Spinal cord (tissue), 10 donors: ENCODE results near the gene ALKBH6. TPM values are rescaled to one million over a fixed set of nuclear protein-coding genes. Genes with fewer than 3 reads are reported as not detected.

Source experiments
- DNase-seq, 6 donors: peaks; one replicate each; pipeline versions ENCODE4 v3.0.0 to v3.0.0-alpha.2; 2013 to 2015; ENCODE audit warnings: low spot score in 6 of 6, low read depth in 4 of 6
- H3K27ac ChIP-seq: one replicate; pipeline ENCODE4 v1.5.1; 2013; ENCODE audit warnings: low read depth, low read length, control low read depth
- H3K27me3 ChIP-seq: one replicate; pipeline ENCODE4 v1.6.1; 2013; ENCODE audit warnings: low read length; ENCODE audit not compliant: control insufficient read depth, insufficient read depth
- H3K36me3 ChIP-seq: one replicate; pipeline ENCODE4 v1.6.1; 2013; ENCODE audit warnings: low read length; ENCODE audit not compliant: control insufficient read depth, insufficient read depth
- H3K4me1 ChIP-seq: one replicate; pipeline ENCODE4 v1.6.1; 2013; ENCODE audit warnings: low read length; ENCODE audit not compliant: control insufficient read depth, insufficient read depth
- H3K4me3 ChIP-seq: one replicate; pipeline ENCODE4 v1.5.1; 2013; ENCODE audit warnings: low read depth, low read length, control low read depth
- H3K9me3 ChIP-seq: one replicate; pipeline ENCODE4 v1.6.1; 2013; ENCODE audit warnings: low read length; ENCODE audit not compliant: control insufficient read depth, insufficient read depth
- WGBS: methylation state at CpG from one replicate; pipeline ENCODE4 v1.1.5; 2013; ENCODE audit warnings: missing lambda C conversion rate; ENCODE audit not compliant: insufficient coverage; 5-methylcytosine and 5-hydroxymethylcytosine counted together
- polyA plus RNA-seq, 2 donors: library from polyadenylated mRNA; unstranded; fragments of 120-200 nt; gene quantifications; one replicate each; pipeline ENCODE4 v1.2.1, GENCODE V29; 2013; ENCODE audit not compliant: insufficient read length in 2 of 2
- total RNA-seq, 2 donors: library from RNA; depleted of rRNA in 1 of 2; stranded (reverse); fragments of 120-200 nt in 1 of 2; fragments of >200 nt in 1 of 2; gene quantifications; one replicate each; pipeline versions ENCODE4 v1.2.3 to v1.2.4, GENCODE V29; 2013 to 2014
- donor health status: healthy.

Gene ALKBH6
- total and polyA plus RNA-seq, 4 donors: 12.6 to 29.2 (median 18.4) TPM

DNA sequence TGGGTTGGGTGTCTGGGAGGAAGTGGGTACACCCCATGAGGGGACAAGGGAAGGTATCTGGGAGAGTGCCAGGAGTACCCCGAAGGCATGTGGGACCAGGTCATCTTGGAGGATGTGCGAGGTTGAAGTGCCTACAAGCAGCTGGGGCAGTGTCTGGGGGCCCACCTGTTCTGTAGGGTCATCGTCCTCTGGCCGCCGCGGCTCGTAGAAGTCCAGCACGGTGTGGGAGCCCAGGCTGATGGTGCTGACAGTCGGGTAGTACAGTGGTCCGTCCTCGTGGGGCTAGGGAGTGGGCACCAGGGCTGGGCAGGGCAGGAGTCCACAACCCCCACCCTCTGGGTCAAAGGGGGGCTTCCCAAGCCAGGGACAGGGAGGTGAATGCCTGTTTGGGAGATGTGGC lies 3.6 kb downstream of the ALKBH6 start:
- WGBS: 96% methylated on average over 8 of the region's 11 CpGs
- Histone ChIP-seq H3K27ac (no peak overlapping the region), H3K27me3 (no peaks in the 10 kb centered on the region), H3K36me3 (peaks cover 16% of the 10 kb centered on the region), H3K4me3 (no peak overlapping the region), H3K4me1 (peaks cover 34% of the 10 kb centered on the region), H3K9me3 (no peaks in the 10 kb centered on the region)
- DNase-seq: no peak

DNA sequence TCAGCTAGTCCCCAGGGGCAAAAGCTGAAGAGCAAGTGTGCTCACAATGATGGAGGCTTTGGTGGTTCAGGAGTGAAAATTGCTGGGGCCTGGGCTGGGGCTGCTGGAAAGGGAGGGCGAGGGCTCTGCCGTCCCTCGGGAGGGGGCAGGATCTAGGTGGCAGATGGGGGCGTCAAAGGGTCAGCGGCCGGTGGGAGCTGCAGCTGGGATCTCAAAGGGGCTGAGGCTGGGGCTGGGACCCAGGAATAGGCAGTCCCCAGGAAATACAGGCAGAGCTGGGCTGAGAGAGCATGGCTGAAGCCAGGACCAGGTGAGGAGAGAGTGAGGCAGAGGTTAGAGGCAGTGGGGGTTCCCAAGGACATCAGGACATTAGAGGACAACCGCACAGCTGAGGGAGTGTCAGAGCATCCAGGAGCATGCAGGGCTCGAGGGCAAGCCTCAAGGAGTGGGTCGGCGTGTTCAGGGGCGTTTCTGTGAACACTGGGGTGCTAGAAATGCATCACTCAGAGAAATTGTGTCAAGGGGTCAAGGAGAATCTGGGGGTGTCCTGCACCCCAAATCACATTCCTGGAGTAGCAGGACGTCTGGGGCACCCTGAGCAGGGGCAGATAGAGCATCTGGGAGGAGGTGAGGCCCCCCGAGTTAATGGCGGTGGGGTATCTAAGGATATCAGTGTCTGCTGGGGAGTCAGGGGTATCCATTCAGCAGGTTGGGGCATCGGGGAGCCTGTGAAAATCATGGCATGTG lies 4.2 kb downstream of the ALKBH6 start:
- Histone ChIP-seq H3K27me3 (no peaks in the 10 kb centered on the region), H3K4me1 (peaks cover 34% of the 10 kb centered on the region), H3K36me3 (peaks cover 17% of the 10 kb centered on the region), H3K27ac (no peak overlapping the region), H3K9me3 (no peaks in the 10 kb centered on the region), H3K4me3 (peak overlapping the region; percentile 32)
- 58% methylated on average over 14 of the region's 15 CpGs for WGBS
- DNase-seq: peak in 1 of 6 donors; percentile 6

GRCh38 chr19:36009220-36009619 lies 4.8 kb downstream of the ALKBH6 start:
- 1% methylated on average over 50 of the region's 50 CpGs for WGBS
- Histone ChIP-seq H3K4me3 (peak overlapping the region; percentile 32), H3K9me3 (no peaks in the 10 kb centered on the region), H3K4me1 (peaks cover 29% of the 10 kb centered on the region), H3K36me3 (peaks cover 20% of the 10 kb centered on the region), H3K27me3 (no peaks in the 10 kb centered on the region), H3K27ac (no peak overlapping the region)
- DNase-seq: peak in 2 of 6 donors; percentile 72 to 82

DNA sequence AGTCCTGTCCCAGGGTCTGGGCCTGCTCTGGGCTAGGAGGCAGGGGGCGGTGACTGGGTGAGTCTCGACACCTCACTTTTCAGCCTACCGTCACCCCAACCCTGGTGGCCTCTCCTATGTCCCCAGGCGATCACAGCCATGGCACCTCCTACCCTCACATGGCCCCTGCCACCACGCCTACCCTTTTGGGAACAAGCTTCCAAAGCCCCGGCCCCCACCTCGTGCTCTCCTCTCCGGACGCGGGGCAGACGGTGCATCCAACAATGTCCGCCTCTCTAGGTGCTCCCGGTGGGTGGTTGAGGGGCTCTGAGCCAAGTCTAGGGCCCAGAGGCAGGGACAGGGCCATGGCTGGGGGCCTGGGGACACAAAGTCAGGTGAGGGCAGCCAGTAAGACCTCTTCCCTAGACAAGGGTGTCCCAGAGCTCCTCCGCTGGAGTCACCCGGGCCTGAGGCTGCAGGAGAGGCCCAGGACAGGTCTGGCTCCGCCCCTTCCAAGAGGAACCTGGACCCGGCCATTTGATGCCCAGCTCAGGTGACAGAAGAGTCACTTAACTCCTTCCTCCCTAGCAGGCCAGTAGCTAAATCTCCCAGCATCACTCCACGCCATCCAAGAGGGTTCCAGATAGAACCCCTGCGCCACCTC lies 5.6 kb downstream of the ALKBH6 start, which contains the start of gene SYNE4:
Gene SYNE4 (minus strand): TSS at position 478 of the 643 bp plus-strand sequence. CDS start 132 bp downstream, at position 346.
- WGBS: 37% methylated on average over 14 of the region's 19 CpGs
- Histone ChIP-seq H3K27me3 (no peaks in the 10 kb centered on the region), H3K27ac (no peak within 1 kb of the TSS), H3K4me1 (peaks cover 25% of the 10 kb centered on the region), H3K4me3 (peak within 1 kb of the TSS; percentile 32), H3K36me3 (peaks cover 21% of the 10 kb centered on the region), H3K9me3 (no peaks in the 10 kb centered on the region)
- peak in 2 of 6 donors; percentile 27 to 65 for DNase-seq

DNA sequence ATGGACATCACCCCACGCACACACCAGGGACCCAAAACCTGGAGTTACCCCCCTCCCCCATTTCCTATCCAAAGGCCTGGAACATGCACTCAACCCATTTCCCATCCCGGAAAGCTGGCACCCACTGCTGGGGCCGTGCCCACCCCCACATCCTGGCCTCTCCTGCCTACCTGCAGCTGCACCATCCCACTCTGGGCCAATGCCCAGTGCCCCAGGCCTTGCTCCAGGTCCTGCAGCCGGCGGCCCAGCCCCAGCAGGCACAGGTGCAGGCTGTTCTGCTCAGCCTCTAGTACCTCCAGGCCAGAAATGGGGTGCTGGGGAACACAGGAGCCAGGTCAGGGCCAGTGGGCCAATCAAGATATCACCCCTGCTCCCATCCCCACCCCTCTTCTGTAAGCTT lies 7.1 kb downstream of the ALKBH6 start:
- no peak overlapping the region for H3K27ac ChIP-seq
- peaks cover 25% of the 10 kb centered on the region for H3K36me3 ChIP-seq
- 90% methylated on average over 5 of the region's 5 CpGs for WGBS
- H3K4me1 ChIP-seq: peaks cover 20% of the 10 kb centered on the region
- H3K9me3 ChIP-seq: no peaks in the 10 kb centered on the region
- DNase-seq: no peak
- H3K27me3 ChIP-seq: no peaks in the 10 kb centered on the region
- no peak overlapping the region for H3K4me3 ChIP-seq

DNA sequence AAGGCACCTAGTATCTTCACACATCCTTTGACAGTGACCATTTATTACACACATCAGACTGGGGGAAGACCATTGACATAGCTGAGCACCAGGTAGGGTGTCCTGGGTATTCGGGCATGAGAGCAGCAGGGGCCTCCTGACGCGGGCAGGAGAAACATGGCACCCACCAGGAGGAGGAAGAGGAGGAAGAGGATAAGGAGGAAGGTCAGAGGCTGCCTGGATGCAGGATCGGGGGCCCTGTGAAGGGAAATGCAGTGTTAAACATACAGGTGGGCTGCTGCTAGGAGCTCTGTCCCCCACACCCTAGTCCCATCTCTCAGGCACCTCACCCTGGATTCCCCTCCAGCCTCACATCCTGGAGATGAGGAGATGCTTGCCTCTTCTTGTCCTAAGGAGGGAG lies 10.7 kb downstream of the ALKBH6 start:
- Histone ChIP-seq H3K36me3 (peaks cover 44% of the 10 kb centered on the region), H3K4me3 (no peak overlapping the region), H3K9me3 (no peaks in the 10 kb centered on the region), H3K27ac (no peak overlapping the region), H3K27me3 (no peaks in the 10 kb centered on the region), H3K4me1 (peaks cover 12% of the 10 kb centered on the region)
- WGBS: 93% methylated on average over 3 of the region's 4 CpGs
- no peak for DNase-seq

DNA sequence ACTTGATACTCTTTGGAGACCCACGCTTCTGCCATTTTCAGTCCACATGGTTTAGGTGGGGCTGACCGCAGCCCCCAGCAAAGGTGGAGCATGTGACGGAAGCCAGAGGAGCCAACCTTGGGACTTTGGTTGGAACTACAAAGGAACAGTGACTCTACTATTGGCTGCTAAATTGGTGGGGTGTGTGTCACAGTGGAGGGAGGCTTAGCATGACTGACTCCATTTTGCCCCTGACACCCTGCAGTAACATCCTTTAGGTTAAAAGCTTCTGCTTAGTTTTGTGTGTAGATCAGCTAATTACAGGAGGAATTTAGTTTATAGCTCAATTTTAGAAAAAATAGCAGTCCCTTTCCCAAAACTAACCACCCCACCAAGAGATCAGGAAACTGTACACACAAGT lies 12.4 kb downstream of the ALKBH6 start:
- no peaks in the 10 kb centered on the region for H3K9me3 ChIP-seq
- 90% methylated on average over 2 of the region's 3 CpGs for WGBS
- H3K27me3 ChIP-seq: no peaks in the 10 kb centered on the region
- H3K4me3 ChIP-seq: no peak overlapping the region
- no peak for DNase-seq
- peaks cover 50% of the 10 kb centered on the region for H3K36me3 ChIP-seq
- no peak overlapping the region for H3K27ac ChIP-seq
- H3K4me1 ChIP-seq: peaks cover 10% of the 10 kb centered on the region

DNA sequence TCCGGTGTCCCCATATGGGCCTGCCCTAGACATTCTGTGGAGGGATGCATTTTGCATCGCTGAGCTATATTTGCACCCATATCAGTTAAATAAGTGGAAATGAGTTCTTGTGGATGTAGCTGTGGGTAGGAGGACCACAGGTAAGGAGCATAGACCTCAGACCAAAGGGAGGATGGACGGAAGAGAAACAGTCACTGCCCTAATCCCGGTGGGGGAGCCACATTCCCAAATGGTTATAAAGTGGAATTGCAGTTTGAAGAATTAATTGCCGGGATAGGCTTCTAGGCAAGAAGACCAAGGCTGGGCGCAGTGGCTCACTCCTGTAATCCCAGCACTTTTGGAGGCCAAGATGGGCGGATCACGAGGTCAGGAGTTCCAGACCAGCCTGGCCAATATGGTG lies 17.2 kb downstream of the ALKBH6 start:
- no peak for DNase-seq
- Histone ChIP-seq H3K36me3 (peaks cover 36% of the 10 kb centered on the region), H3K4me3 (no peak overlapping the region), H3K27ac (no peak overlapping the region), H3K27me3 (no peaks in the 10 kb centered on the region), H3K9me3 (no peaks in the 10 kb centered on the region), H3K4me1 (peaks cover 32% of the 10 kb centered on the region)
- 94% methylated on average over 5 of the region's 8 CpGs for WGBS

GRCh38 chr19:35995048-35995993 lies 18.7 kb downstream of the ALKBH6 start, which contains the start of gene SDHAF1:
Gene SDHAF1 (plus strand): TSS chr19:35995188. CDS start chr19:35995275, 87 bp downstream.
- Histone ChIP-seq H3K27me3 (no peaks in the 10 kb centered on the region), H3K27ac (peak within 1 kb of the TSS; percentile 69)
- WGBS: under 1% methylated on average over 94 of the region's 97 CpGs

More at GRCh38 chr19:35995048-35995993, 18.7 kb downstream of the ALKBH6 start, which contains the start of gene SDHAF1:
- Histone ChIP-seq H3K4me1 (peaks cover 32% of the 10 kb centered on the region), H3K4me3 (peak within 1 kb of the TSS; percentile 70), H3K36me3 (peaks cover 27% of the 10 kb centered on the region), H3K9me3 (no peaks in the 10 kb centered on the region)
- peak; percentile 81 to 98 (median 92) for DNase-seq
